Cardiac fibroblast (primary cell): ENCODE measurements around the gene ZFP36L2.
A peak's percentile ranks its signal among the peaks of the same experiment; 100 is the strongest.

Experiments used
- DNase-seq, 2 donors: peaks; one replicate each; pipeline versions ENCODE4 v3.0.0 to v3.0.0-alpha.2; 2010; ENCODE audit warnings: low read depth in 2 of 2
- H3K4me3 ChIP-seq, 2 donors: replicated peaks in 1 of 2; 1 replicate in 1 of 2; 2 replicates in 1 of 2; pipeline ENCODE4 v1.5.1; 2011; ENCODE audit warnings: low read depth in 2 of 2, low read length in 2 of 2, mild to moderate bottlenecking in 2 of 2, moderate library complexity in 1 of 2
- TF ChIP-seq, protein P1 (sequence below): IDR thresholded peaks from one replicate; pipeline ENCODE4 v1.5.1; 2011; ENCODE audit warnings: low read depth, mild to moderate bottlenecking, low read length, inconsistent platforms

ZFP36L2 gene, protein sequence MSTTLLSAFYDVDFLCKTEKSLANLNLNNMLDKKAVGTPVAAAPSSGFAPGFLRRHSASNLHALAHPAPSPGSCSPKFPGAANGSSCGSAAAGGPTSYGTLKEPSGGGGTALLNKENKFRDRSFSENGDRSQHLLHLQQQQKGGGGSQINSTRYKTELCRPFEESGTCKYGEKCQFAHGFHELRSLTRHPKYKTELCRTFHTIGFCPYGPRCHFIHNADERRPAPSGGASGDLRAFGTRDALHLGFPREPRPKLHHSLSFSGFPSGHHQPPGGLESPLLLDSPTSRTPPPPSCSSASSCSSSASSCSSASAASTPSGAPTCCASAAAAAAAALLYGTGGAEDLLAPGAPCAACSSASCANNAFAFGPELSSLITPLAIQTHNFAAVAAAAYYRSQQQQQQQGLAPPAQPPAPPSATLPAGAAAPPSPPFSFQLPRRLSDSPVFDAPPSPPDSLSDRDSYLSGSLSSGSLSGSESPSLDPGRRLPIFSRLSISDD

DNA sequence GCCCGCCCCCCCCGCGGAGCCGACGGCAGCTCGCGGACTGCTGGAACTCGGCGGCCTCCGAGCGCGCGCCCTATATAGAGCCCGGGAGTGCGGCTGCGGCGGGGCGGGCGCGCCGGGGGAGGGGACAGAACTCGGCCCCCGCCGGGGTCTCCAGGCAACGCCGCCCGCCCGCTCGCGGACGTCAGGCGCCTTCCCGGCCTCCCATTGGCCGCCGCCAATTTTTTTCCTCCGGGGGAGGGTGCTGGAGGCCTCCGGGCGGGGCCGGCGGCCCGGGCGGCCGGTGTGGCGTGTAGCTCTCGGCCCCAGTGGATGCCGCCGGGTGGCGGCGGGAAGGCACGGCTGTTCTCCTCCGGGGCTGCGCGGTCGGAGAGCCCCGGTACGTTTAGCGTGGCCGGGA, at the start of gene ZFP36L2:
Gene ZFP36L2, minus strand, starts transcription at position 49 of the 397 bp plus-strand sequence. CDS start 291 bp downstream, outside the sequence.
- DNase-seq, result peak; percentile 96 to 99
- peak within 1 kb of the TSS; percentile 84 to 87 for H3K4me3 ChIP-seq
- TF ChIP-seq, protein P1, sequence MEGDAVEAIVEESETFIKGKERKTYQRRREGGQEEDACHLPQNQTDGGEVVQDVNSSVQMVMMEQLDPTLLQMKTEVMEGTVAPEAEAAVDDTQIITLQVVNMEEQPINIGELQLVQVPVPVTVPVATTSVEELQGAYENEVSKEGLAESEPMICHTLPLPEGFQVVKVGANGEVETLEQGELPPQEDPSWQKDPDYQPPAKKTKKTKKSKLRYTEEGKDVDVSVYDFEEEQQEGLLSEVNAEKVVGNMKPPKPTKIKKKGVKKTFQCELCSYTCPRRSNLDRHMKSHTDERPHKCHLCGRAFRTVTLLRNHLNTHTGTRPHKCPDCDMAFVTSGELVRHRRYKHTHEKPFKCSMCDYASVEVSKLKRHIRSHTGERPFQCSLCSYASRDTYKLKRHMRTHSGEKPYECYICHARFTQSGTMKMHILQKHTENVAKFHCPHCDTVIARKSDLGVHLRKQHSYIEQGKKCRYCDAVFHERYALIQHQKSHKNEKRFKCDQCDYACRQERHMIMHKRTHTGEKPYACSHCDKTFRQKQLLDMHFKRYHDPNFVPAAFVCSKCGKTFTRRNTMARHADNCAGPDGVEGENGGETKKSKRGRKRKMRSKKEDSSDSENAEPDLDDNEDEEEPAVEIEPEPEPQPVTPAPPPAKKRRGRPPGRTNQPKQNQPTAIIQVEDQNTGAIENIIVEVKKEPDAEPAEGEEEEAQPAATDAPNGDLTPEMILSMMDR, result no peak

DNA sequence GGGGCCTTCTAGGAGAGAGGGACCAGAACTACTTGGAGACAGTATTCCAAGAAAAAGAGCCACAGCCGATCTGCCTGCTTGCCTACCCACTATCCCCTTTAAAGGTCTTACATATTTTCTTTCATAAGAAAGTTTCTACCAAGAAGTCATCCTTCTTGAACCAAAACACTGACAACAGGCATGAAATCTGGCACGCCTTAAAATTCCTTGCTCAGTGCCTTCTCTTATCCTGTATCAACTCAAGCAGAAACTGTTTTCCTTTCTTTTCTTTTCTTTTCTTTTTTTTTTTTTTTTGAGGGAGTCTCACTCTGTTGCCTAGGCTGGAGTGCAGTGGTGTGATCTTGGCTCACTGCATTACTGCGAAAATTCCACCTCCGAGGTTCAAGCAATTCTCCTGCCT, 48.3 kb upstream of the ZFP36L2 start:
- TF ChIP-seq, protein P1, result no peak
- H3K4me3 ChIP-seq, result no peak overlapping the region
- DNase-seq, result no peak

DNA sequence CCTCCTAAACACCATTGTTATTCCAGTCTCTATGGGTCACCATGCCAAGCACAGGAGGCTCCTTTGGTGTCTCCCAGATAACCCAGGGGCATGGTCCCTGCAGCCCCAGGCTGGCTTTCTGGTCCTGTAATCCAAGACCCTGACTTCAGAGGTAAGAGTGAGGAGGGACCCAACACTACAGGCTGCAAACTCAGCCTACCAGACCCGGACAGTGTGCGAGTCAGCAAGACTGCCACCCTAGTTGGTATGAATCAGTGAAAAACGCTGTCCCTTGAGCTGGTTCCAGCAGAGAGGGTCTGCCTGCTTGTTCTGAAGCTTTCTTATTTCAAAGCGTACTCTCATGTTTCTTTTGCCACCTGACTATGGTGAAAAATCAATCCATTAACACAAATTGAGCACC, 47.6 kb upstream of the ZFP36L2 start:
- TF ChIP-seq, protein P1, result no peak
- DNase-seq, result peak in 1 of 2 donors; percentile 29
- H3K4me3 ChIP-seq, result no peak overlapping the region

DNA sequence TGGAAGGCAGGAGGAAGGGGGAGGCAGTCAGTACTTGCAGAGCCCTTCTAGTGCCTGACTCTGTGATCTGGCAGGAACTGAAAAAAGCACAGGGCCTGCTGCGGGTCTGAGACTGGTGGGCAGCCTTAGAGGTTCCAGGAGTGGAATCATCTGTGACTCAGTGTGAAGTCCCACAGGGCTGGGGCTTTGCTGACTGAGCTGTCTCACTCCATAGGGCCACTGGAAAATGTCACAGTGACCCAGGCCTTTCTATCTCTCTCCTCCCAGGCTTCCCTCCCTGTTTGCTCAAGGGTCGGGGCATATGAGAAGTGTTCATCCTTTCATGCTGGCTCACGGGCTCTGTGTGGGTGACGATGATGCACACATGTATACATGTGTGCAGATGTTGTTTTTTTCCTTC, 47.1 kb upstream of the ZFP36L2 start:
- peak in 1 of 2 donors; percentile 67 for DNase-seq
- no peak overlapping the region for H3K4me3 ChIP-seq
- TF ChIP-seq, protein P1, result no peak

DNA sequence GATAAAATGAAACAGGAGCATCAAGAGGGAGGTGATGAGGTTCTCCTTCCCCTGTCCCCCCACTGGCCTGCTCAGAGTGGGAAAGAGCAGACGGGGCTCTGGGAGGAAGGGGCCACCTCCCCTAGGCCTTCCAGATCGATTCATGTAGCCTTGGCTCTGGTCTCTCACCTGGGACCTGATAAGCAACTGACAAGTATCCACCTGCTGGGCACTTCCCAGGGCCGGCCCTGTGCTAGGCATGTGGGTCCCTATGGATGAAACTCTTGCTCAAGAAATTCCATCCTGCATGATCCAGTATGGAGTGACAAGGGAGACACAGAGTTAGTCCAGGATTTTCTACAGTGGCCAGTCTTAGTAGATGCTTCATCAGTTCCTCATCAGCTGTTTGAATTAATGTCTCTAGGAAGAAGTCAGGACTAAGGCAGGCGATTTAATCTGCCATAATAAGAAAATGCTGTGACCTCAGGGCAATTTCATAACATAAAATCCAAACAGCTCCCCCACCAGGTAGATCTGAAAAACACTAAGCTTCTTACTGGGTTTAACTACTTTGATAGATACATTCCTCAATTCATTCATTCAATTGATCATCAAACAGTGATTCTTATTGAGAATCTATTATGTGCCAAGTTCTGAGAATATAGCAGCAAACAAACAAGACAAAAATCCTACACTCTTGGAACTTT, 44.7 kb upstream of the ZFP36L2 start:
- TF ChIP-seq, protein P1, result no peak
- H3K4me3 ChIP-seq, result no peak overlapping the region
- no peak for DNase-seq

DNA sequence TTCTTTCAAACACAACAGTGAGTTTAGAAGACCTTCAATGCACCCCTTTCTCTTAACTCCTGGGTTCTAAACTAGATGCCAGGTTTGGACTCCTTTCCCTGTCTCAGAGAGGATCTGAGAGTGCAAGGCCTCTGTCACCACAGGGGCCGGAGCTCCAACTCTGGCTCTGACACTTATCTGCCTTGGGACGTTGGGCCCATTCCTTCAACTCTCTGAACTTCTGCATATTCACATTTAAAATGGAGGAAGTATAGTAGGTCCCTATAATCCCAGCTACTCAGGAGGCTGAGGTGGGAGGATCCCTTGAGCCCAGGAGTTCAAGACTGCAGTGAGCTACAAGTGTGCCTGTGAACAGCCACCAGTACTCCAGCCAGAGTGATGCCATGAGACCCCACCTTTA, 44.1 kb upstream of the ZFP36L2 start:
- TF ChIP-seq, protein P1, result no peak
- H3K4me3 ChIP-seq, result no peak overlapping the region
- no peak for DNase-seq
